ENCODE results near the gene NUTM2A.
"Not testable (repeated sequence)": the region's sequence is repeated elsewhere in the genome, so short reads cannot be mapped to it uniquely, and the experiment has no call there.

The NUTM2A gene

GRCh38 chr10:87280749-87281392 lies 55.6 kb downstream of the NUTM2A start:
- not testable (repeated sequence) for DNase-seq

Measured in retina (tissue), 1 donor.